Measurements from ENCODE around the gene ASTN2. TPM values are rescaled to one million over a fixed set of nuclear protein-coding genes. Genes with fewer than 3 reads are reported as not detected.

Gene ASTN2
- total and polyA plus RNA-seq, 2 experiments from 2014 or later = 7.0 to 24.6 TPM

DNA sequence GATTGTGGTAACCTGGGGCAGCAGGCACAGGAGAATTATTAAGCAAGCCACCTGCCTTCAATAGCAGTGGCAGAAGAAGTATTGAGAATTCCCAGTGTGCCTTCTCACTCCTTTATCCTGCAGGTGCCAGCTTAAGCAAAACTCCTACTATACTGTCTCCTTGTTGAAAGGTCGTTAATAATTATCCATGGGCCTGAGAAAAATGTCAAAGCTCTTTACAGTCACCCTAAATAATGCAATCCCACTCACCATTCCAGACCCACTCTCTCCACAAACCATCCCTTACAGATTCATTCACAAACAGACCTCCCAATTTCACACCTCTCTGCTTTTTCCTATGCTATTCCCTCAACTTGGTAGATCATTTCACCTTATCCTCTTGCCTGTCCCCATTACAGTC is 889.2 kb downstream of the ASTN2 start (continued):
- TF ChIP-seq, protein P1, sequence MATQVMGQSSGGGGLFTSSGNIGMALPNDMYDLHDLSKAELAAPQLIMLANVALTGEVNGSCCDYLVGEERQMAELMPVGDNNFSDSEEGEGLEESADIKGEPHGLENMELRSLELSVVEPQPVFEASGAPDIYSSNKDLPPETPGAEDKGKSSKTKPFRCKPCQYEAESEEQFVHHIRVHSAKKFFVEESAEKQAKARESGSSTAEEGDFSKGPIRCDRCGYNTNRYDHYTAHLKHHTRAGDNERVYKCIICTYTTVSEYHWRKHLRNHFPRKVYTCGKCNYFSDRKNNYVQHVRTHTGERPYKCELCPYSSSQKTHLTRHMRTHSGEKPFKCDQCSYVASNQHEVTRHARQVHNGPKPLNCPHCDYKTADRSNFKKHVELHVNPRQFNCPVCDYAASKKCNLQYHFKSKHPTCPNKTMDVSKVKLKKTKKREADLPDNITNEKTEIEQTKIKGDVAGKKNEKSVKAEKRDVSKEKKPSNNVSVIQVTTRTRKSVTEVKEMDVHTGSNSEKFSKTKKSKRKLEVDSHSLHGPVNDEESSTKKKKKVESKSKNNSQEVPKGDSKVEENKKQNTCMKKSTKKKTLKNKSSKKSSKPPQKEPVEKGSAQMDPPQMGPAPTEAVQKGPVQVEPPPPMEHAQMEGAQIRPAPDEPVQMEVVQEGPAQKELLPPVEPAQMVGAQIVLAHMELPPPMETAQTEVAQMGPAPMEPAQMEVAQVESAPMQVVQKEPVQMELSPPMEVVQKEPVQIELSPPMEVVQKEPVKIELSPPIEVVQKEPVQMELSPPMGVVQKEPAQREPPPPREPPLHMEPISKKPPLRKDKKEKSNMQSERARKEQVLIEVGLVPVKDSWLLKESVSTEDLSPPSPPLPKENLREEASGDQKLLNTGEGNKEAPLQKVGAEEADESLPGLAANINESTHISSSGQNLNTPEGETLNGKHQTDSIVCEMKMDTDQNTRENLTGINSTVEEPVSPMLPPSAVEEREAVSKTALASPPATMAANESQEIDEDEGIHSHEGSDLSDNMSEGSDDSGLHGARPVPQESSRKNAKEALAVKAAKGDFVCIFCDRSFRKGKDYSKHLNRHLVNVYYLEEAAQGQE (IDR thresholded peaks at IDR 0.05; ENCODE audit: unreplicated experiment) = no peak
- TF ChIP-seq, protein P2, sequence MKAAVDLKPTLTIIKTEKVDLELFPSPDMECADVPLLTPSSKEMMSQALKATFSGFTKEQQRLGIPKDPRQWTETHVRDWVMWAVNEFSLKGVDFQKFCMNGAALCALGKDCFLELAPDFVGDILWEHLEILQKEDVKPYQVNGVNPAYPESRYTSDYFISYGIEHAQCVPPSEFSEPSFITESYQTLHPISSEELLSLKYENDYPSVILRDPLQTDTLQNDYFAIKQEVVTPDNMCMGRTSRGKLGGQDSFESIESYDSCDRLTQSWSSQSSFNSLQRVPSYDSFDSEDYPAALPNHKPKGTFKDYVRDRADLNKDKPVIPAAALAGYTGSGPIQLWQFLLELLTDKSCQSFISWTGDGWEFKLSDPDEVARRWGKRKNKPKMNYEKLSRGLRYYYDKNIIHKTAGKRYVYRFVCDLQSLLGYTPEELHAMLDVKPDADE (IDR thresholded peaks at IDR 0.05) = no peak
- TF ChIP-seq ZNF331 (CRISPR knock-in tag; IDR thresholded peaks at IDR 0.05; ENCODE audit: low read depth) (no peak), EZH2phosphoT487 (IDR thresholded peaks at IDR 0.05; ENCODE audit: unreplicated experiment) (no peak), POLR2AphosphoS5 (IDR thresholded peaks at IDR 0.05; ENCODE audit: low read depth) (no peak), JUNB (IDR thresholded peaks at IDR 0.05; ENCODE audit: unreplicated experiment) (no peak), STAT1 (IDR thresholded peaks at IDR 0.05; ENCODE audit: unreplicated experiment) (no peak)

DNA sequence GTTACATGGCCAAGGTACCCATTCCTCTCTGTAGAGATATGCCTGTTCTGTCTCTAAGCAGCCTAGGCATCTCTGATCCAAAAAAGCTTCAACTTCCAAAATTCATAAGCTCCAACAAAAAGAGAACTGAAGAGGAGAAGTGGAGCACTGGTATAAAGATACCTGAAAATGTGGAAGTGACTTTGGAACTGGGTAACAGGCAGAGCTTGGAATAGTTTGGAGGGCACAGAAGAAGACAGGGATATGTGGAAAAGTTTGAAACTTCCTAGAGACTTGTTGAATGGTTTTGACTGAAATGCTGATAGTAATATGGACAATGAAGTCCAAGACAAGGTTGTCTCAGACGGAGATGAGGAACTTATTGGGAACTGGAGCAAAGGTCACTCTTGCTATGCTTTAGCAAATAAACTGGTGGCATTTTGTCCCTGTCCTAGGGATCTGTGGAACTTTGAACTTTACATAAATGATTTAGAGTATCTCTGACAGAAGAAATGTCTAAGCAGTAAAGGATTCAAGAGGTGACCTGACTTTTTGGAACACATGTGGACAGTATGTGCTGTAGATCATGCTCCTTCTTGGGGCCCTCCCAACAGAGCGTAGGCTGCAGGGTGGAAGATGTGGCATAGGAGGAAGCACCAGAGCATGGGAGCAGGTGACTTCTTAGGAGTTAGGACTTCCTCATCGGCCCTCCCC is 889.9 kb downstream of the ASTN2 start:
- no peak for DNase-seq (ENCODE audit: low spot score)
- TF ChIP-seq EZH2 (IDR thresholded peaks at IDR 0.05; ENCODE audit: low read depth, unreplicated experiment) (no peak), ZNF331 (CRISPR knock-in tag; IDR thresholded peaks at IDR 0.05; ENCODE audit: low read depth) (no peak)
- TF ChIP-seq, protein P1 (IDR thresholded peaks at IDR 0.05; ENCODE audit: unreplicated experiment) = no peak
- TF ChIP-seq, protein P3, sequence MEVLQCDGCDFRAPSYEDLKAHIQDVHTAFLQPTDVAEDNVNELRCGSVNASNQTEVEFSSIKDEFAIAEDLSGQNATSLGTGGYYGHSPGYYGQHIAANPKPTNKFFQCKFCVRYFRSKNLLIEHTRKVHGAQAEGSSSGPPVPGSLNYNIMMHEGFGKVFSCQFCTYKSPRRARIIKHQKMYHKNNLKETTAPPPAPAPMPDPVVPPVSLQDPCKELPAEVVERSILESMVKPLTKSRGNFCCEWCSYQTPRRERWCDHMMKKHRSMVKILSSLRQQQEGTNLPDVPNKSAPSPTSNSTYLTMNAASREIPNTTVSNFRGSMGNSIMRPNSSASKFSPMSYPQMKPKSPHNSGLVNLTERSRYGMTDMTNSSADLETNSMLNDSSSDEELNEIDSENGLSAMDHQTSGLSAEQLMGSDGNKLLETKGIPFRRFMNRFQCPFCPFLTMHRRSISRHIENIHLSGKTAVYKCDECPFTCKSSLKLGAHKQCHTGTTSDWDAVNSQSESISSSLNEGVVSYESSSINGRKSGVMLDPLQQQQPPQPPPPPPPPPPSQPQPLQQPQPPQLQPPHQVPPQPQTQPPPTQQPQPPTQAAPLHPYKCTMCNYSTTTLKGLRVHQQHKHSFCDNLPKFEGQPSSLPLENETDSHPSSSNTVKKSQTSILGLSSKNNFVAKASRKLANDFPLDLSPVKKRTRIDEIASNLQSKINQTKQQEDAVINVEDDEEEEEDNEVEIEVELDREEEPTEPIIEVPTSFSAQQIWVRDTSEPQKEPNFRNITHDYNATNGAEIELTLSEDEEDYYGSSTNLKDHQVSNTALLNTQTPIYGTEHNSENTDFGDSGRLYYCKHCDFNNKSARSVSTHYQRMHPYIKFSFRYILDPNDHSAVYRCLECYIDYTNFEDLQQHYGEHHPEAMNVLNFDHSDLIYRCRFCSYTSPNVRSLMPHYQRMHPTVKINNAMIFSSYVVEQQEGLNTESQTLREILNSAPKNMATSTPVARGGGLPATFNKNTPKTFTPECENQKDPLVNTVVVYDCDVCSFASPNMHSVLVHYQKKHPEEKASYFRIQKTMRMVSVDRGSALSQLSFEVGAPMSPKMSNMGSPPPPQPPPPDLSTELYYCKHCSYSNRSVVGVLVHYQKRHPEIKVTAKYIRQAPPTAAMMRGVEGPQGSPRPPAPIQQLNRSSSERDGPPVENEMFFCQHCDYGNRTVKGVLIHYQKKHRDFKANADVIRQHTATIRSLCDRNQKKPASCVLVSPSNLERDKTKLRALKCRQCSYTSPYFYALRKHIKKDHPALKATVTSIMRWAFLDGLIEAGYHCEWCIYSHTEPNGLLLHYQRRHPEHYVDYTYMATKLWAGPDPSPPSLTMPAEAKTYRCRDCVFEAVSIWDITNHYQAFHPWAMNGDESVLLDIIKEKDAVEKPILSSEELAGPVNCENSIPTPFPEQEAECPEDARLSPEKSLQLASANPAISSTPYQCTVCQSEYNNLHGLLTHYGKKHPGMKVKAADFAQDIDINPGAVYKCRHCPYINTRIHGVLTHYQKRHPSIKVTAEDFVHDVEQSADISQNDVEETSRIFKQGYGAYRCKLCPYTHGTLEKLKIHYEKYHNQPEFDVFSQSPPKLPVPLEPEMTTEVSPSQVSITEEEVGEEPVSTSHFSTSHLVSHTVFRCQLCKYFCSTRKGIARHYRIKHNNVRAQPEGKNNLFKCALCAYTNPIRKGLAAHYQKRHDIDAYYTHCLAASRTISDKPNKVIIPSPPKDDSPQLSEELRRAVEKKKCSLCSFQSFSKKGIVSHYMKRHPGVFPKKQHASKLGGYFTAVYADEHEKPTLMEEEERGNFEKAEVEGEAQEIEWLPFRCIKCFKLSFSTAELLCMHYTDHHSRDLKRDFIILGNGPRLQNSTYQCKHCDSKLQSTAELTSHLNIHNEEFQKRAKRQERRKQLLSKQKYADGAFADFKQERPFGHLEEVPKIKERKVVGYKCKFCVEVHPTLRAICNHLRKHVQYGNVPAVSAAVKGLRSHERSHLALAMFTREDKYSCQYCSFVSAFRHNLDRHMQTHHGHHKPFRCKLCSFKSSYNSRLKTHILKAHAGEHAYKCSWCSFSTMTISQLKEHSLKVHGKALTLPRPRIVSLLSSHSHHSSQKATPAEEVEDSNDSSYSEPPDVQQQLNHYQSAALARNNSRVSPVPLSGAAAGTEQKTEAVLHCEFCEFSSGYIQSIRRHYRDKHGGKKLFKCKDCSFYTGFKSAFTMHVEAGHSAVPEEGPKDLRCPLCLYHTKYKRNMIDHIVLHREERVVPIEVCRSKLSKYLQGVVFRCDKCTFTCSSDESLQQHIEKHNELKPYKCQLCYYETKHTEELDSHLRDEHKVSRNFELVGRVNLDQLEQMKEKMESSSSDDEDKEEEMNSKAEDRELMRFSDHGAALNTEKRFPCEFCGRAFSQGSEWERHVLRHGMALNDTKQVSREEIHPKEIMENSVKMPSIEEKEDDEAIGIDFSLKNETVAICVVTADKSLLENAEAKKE (CRISPR knock-in tag; IDR thresholded peaks at IDR 0.05) = no peak

More for the DNA sequence above, 889.9 kb downstream of the ASTN2 start:
- peaks cover 17% of the 10 kb centered on the region; the same call in 2 of the 3 replicates for H3K36me3 Mint-ChIP-seq (ENCODE audit: low read depth)
- H3K4me3 ChIP-seq = no peak overlapping the region
- no peaks in the 10 kb centered on the region for H3K27me3 ChIP-seq (ENCODE audit: insufficient read depth)
- 0 out of 2 replicates have a peak, but pooled peaks cover 3% of the 10 kb centered on the region for H3K36me3 ChIP-seq (ENCODE audit: insufficient read depth)
- no peaks in the 10 kb centered on the region for H3K27me3 Mint-ChIP-seq (ENCODE audit: insufficient read depth, low read depth, poor library complexity)
- 0 out of 2 replicates have a peak, but pooled peaks cover 5% of the 10 kb centered on the region for H3K9me2 ChIP-seq (ENCODE audit: insufficient read depth)
- no peak overlapping the region for H3K27ac ChIP-seq (ENCODE audit: low read depth)
- no peak overlapping the region for H3K4me2 ChIP-seq
- H3K4me1 Mint-ChIP-seq = no peaks in the 10 kb centered on the region
- H4K20me1 ChIP-seq (replicated peaks; ENCODE audit: insufficient read depth) = no peaks in the 10 kb centered on the region
- H3F3A ChIP-seq (replicated peaks; ENCODE audit: low read depth) = no peaks in the 10 kb centered on the region
- no peak overlapping the region for H3K4me3 Mint-ChIP-seq
- H3K27ac Mint-ChIP-seq = no peak overlapping the region
- H3K4me1 ChIP-seq (ENCODE audit: insufficient read depth) = no peaks in the 10 kb centered on the region
- no peak overlapping the region for H2AFZ ChIP-seq
- H3K79me2 ChIP-seq (replicated peaks; ENCODE audit: insufficient read depth) = no peaks in the 10 kb centered on the region
- ATAC-seq = no peak
- H3K9me3 Mint-ChIP-seq = peaks cover 21% of the 10 kb centered on the region

Measured in GM23338 (cell line).